Thoracic aorta (tissue), 2 donors: ENCODE results near the gene WDSUB1. TPM values are rescaled to one million over a fixed set of nuclear protein-coding genes. Genes with fewer than 3 reads are reported as not detected.
A peak's percentile ranks its signal among the peaks of the same experiment; 100 is the strongest.

Experiments used
- ATAC-seq: fragments of 150-250 bp; one replicate; pipeline ENCODE4 v1.8.0; 2017; ENCODE audit warnings: low read depth; ENCODE audit not compliant: insufficient number of reproducible peaks, low FRiP score
- DNase-seq: peaks from one replicate; pipeline ENCODE4 v3.0.0-alpha.2; 2020; ENCODE audit warnings: low spot score
- H3K27ac ChIP-seq, 2 donors: fragments of 200-600 bp; sonication (generic); 1 replicate in 1 of 2; 2 replicates in 1 of 2; pipeline ENCODE4 v1.5.1; 2016; ENCODE audit warnings: mild to moderate bottlenecking in 2 of 2, moderate library complexity in 2 of 2
- H3K27me3 ChIP-seq: fragments of 200-600 bp; sonication (generic); replicated peaks from 2 replicates; pipeline ENCODE4 v1.6.0; 2016; ENCODE audit warnings: mild to moderate bottlenecking; ENCODE audit not compliant: insufficient read depth
- H3K36me3 ChIP-seq: fragments of 200-600 bp; sonication (generic); one replicate; pipeline ENCODE4 v1.5.1; 2016
- H3K4me1 ChIP-seq, 2 donors: fragments of 200-600 bp; sonication (generic); 1 replicate in 1 of 2; 2 replicates in 1 of 2; pipeline versions ENCODE4 v1.5.1 to v1.6.0; 2016; ENCODE audit warnings: low read depth in 2 of 2, mild to moderate bottlenecking in 1 of 2; ENCODE audit not compliant: control insufficient read depth in 1 of 2
- H3K4me3 ChIP-seq: fragments of 200-600 bp; sonication (generic); 2 replicates; pipeline ENCODE4 v1.5.1; 2016; ENCODE audit warnings: mild to moderate bottlenecking
- H3K9me3 ChIP-seq: fragments of 200-600 bp; sonication (generic); 2 replicates; pipeline ENCODE4 v1.5.1; 2016
- CTCF ChIP-seq: fragments of 200-600 bp; sonication (generic); IDR thresholded peaks from one replicate; pipeline ENCODE4 v1.5.1; 2019; ENCODE audit warnings: antibody characterized with exemption
- total RNA-seq, 2 donors: library from RNA; depleted of rRNA; stranded (reverse); fragments of >200 nt; gene quantifications; one replicate each; pipeline versions ENCODE4 v1.1.0 to v1.2.3, GENCODE V29; 2016

The WDSUB1 gene
- total RNA-seq, 2 donors from 2014 or later = 3.5 to 11.2 TPM

GRCh38 chr2:159202568-159203071, 83.9 kb downstream of the WDSUB1 start:
- no peaks in the 10 kb centered on the region for H3K9me3 ChIP-seq
- H3K36me3 ChIP-seq = no peaks in the 10 kb centered on the region
- peak; percentile 65 for DNase-seq
- no peak overlapping the region for H3K4me3 ChIP-seq
- peak; percentile 85 for ATAC-seq
- H3K27me3 ChIP-seq = no peaks in the 10 kb centered on the region
- peaks cover 12 to 59% of the 10 kb centered on the region in 2 donors for H3K4me1 ChIP-seq
- peak overlapping the region; percentile 61 to 72 for H3K27ac ChIP-seq
- TF ChIP-seq CTCF = no peak

- H3K27ac ChIP-seq = peak overlapping the region; percentile 61 to 72
Observed at GRCh38 chr2:159201360-159202063, 85.0 kb downstream of the WDSUB1 start.

GRCh38 chr2:159200498-159200897, 86.0 kb downstream of the WDSUB1 start:
- ATAC-seq (no peak), DNase-seq (no peak)
- H3K27ac ChIP-seq = peak overlapping the region; percentile 29 to 61
- peaks cover 12 to 66% of the 10 kb centered on the region in 2 donors for H3K4me1 ChIP-seq
- H3K9me3 ChIP-seq = no peaks in the 10 kb centered on the region
- H3K27me3 ChIP-seq = no peaks in the 10 kb centered on the region
- no peak overlapping the region for H3K4me3 ChIP-seq
- no peak for TF ChIP-seq CTCF
- H3K36me3 ChIP-seq = no peaks in the 10 kb centered on the region

More at GRCh38 chr2:159201360-159202063, 85.0 kb downstream of the WDSUB1 start:
- H3K9me3 ChIP-seq = no peaks in the 10 kb centered on the region
- TF ChIP-seq CTCF = no peak
- ATAC-seq (no peak), DNase-seq (no peak)
- H3K36me3 ChIP-seq = no peaks in the 10 kb centered on the region
- peaks cover 12 to 61% of the 10 kb centered on the region in 2 donors for H3K4me1 ChIP-seq
- H3K4me3 ChIP-seq = no peak overlapping the region
- no peaks in the 10 kb centered on the region for H3K27me3 ChIP-seq

- H3K4me3 ChIP-seq = no peak overlapping the region
- no peak for ATAC-seq
- H3K27ac ChIP-seq = peak overlapping the region; percentile 29 to 61
- H3K36me3 ChIP-seq = no peaks in the 10 kb centered on the region
- peaks cover 12 to 72% of the 10 kb centered on the region in 2 donors for H3K4me1 ChIP-seq
- no peaks in the 10 kb centered on the region for H3K27me3 ChIP-seq
- no peaks in the 10 kb centered on the region for H3K9me3 ChIP-seq
- TF ChIP-seq CTCF = no peak
- no peak for DNase-seq
Observed at GRCh38 chr2:159199761-159200465, 86.6 kb downstream of the WDSUB1 start.

- Histone ChIP-seq H3K27me3 (no peaks in the 10 kb centered on the region), H3K4me1 (peaks cover 12 to 75% of the 10 kb centered on the region in 2 donors), H3K36me3 (no peaks in the 10 kb centered on the region), H3K4me3 (no peak overlapping the region), H3K9me3 (no peaks in the 10 kb centered on the region), H3K27ac (peak overlapping the region; percentile 23 to 61)
- no peak for TF ChIP-seq CTCF
- ATAC-seq = no peak
- DNase-seq = no peak
Observed at GRCh38 chr2:159199236-159199635, 87.3 kb downstream of the WDSUB1 start.
